Measurements from ENCODE around the gene LRRC63. TPM values are rescaled to one million over a fixed set of nuclear protein-coding genes. Genes with fewer than 3 reads are reported as not detected.
"Not testable (repeated sequence)": the region's sequence is repeated elsewhere in the genome, so short reads cannot be mapped to it uniquely, and the experiment has no call there.

Gene LRRC63, protein sequence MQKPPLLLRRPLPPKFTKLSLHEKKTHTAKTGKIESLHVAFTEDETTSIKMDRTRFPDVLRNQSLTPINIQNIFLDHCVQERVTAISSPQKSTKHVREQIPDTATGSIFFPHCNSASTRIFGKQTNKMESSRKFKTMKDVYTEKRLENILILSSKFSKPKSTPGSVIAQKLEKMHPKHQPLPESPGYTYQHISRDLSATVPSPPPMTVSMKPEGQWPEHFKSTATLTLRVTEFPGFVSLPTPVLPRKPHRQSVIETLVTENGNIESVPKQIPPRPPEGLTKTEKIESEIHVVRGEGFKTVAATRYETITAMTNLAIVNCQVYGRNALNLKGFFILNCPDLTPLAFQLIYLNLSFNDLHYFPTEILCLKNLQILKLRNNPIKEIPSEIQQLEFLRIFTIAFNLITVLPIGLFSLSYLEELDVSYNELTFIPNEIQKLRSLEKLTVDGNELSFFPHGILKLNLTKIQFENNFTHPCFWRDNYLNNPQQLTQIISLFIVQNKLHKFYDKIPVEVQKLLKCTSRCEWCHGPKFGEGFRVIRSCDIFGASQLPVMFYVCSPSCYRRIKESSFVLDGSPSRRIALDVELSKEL
- not detected in 2 replicates for total RNA-seq (2014; rRNA removed; shearing (Covaris generic))

DNA sequence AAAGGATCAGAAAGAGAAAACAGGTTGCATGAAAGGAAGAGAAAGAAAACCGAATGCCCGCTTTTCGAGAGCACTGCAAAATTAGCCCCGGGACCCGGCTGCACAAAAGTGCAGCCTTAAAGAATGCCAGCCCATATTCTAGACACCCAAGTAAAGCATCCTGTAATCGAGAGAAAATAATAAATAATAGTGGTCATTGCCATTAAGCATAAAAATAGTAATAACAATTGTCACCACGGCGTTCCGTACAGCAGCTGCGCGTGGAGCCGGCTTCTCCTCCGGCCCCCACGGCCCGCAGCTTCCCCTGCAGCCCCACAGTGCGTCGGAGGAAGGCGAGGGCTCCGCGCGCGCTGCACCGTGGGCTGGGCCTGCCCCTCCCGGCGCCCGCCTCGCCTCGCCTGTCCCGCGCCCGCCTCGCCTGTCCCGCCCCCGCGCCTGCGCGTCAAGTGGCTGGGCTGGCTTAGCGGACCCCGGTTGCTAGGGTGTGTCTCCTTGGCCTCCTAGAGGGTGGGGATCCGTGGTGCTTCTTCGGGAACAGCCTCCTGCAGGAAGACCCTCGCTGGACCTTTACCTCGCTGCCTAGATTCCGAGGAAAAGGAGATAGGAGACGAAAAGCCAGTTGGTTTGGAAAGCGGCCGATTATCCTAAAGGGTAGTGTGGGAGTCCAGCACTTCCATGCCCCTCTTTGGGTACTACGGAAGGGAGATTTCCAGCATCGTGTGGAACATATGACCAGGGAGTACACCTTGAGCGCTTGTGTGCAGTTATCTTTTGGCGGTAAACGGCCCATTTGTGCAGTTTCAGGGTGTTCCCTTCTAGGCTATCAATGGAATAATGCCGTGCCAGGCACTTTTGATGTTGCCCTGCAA, at the start of gene LRRC63:
Gene LRRC63, plus strand, starts transcription at position 446 of the 869 bp plus-strand sequence. CDS start 1,107 bp downstream, outside the sequence.
- no peak within 1 kb of the TSS for H3K27ac ChIP-seq
- DNase-seq (ENCODE audit: low read depth in 1 of 2, low spot score in 2 of 2) = peak; percentile 36 to 59
- no peaks in the 10 kb centered on the region for H3K36me3 ChIP-seq
- peaks cover 4% of the 10 kb centered on the region; the same call in 1 of the 2 replicates for H3K4me1 ChIP-seq (replicated peaks)
- no peaks in the 10 kb centered on the region; the same call in 1 of the 2 replicates for H3K27me3 ChIP-seq (replicated peaks)
- H3K9me3 ChIP-seq (replicated peaks) = no peaks in the 10 kb centered on the region
- H3K4me3 ChIP-seq = peak within 1 kb of the TSS; percentile 37

- peaks cover 34% of the 10 kb centered on the region for H3K4me1 ChIP-seq (replicated peaks)
- not testable (repeated sequence) for H3K9me3 ChIP-seq (replicated peaks); H3K27ac ChIP-seq; H3K4me3 ChIP-seq; H3K27me3 ChIP-seq (replicated peaks); DNase-seq (ENCODE audit: low read depth in 1 of 2, low spot score in 2 of 2); H3K36me3 ChIP-seq
Observed at GRCh38 chr13:46162741-46163140, 49.0 kb upstream of the LRRC63 start.

GRCh38 chr13:46164661-46165060, 47.1 kb upstream of the LRRC63 start:
- peaks cover 50% of the 10 kb centered on the region for H3K4me1 ChIP-seq (replicated peaks)
- H3K36me3 ChIP-seq = no peaks in the 10 kb centered on the region; the same call in 1 of the 2 replicates
- H3K4me3 ChIP-seq = no peak overlapping the region
- no peaks in the 10 kb centered on the region for H3K9me3 ChIP-seq (replicated peaks)
- DNase-seq (ENCODE audit: low read depth in 1 of 2, low spot score in 2 of 2) = no peak
- H3K27ac ChIP-seq = no peak overlapping the region
- no peaks in the 10 kb centered on the region for H3K27me3 ChIP-seq (replicated peaks)

GRCh38 chr13:46165485-46166223, 46.1 kb upstream of the LRRC63 start:
- Histone ChIP-seq H3K4me3 (no peak overlapping the region), H3K27ac (peak overlapping the region; percentile 46), H3K9me3 (replicated peaks) (no peaks in the 10 kb centered on the region), H3K36me3 (no peaks in the 10 kb centered on the region), H3K4me1 (replicated peaks) (peaks cover 52% of the 10 kb centered on the region), H3K27me3 (replicated peaks) (no peaks in the 10 kb centered on the region)
- DNase-seq (ENCODE audit: low read depth in 1 of 2, low spot score in 2 of 2) = peak; percentile 51 to 58

DNA sequence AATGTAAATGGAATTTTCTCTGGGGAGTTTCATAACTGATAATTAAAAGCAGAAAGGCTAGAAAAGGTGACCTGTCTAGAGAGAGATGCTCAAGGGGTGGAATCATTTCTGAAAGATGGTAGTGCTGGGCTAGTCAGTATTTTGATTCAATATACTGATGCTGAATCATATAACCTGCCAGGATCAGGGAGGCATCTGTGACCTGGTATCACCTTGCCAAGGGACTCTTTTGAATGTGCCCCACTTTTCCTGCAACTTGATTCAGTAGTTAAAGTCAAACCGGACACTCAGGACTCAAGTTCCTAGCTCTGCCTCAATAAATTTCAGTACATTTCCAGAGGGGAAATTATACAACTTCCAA, 45.5 kb upstream of the LRRC63 start:
- no peak for DNase-seq (ENCODE audit: low read depth in 1 of 2, low spot score in 2 of 2)
- no peaks in the 10 kb centered on the region for H3K27me3 ChIP-seq (replicated peaks)
- H3K9me3 ChIP-seq (replicated peaks) = no peaks in the 10 kb centered on the region
- no peak overlapping the region for H3K4me3 ChIP-seq
- H3K36me3 ChIP-seq = no peaks in the 10 kb centered on the region
- H3K27ac ChIP-seq = peak overlapping the region; percentile 46; the same call in 1 of the 2 replicates
- peaks cover 56% of the 10 kb centered on the region for H3K4me1 ChIP-seq (replicated peaks)

DNA sequence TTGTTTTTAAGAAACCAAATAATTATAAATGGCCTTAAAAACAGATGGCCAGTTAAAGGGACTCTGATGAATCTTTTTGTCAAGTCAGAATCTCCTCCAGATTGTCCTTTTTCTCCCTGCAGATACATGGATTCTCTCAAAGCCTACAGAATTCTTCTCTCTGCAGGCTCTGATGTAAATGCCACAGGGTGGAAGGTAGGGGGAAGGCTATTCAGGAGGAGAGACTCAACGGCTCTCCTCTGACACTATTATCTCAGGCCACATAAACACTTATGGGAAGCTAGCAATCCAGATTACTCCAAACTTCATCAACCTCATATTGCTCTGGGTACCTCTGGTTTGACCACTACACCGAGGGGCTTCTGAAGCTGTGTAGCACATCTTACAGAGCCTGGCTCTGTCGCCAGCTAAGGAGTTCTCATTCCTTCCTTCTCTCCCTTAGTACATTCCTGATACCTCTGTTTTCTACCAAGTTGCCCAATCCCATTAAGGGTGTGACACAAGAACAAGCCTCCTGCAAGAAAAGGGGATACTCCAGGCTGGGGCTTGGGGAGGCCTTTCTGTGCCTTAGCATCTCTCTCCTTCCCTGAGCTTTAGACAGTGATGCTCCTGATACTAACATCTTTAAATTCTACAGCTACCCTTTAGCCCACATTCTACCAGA, 44.6 kb upstream of the LRRC63 start:
- H3K4me3 ChIP-seq = no peak overlapping the region
- H3K27me3 ChIP-seq (replicated peaks) = no peaks in the 10 kb centered on the region
- DNase-seq (ENCODE audit: low read depth in 1 of 2, low spot score in 2 of 2) = no peak

GRCh38 chr13:46168341-46168740, 43.4 kb upstream of the LRRC63 start:
- no peaks in the 10 kb centered on the region for H3K27me3 ChIP-seq (replicated peaks)
- H3K27ac ChIP-seq = peak overlapping the region; percentile 13; the same call in 1 of the 2 replicates
- no peaks in the 10 kb centered on the region for H3K36me3 ChIP-seq
- no peak overlapping the region for H3K4me3 ChIP-seq
- peaks cover 73% of the 10 kb centered on the region for H3K4me1 ChIP-seq (replicated peaks)
- peak; percentile 34 to 50 for DNase-seq (ENCODE audit: low read depth in 1 of 2, low spot score in 2 of 2)
- H3K9me3 ChIP-seq (replicated peaks) = no peaks in the 10 kb centered on the region

More for the DNA sequence above, 44.6 kb upstream of the LRRC63 start:
- no peaks in the 10 kb centered on the region for H3K36me3 ChIP-seq
- peaks cover 60% of the 10 kb centered on the region for H3K4me1 ChIP-seq (replicated peaks)
- H3K27ac ChIP-seq = no peak overlapping the region
- H3K9me3 ChIP-seq (replicated peaks) = no peaks in the 10 kb centered on the region

DNA sequence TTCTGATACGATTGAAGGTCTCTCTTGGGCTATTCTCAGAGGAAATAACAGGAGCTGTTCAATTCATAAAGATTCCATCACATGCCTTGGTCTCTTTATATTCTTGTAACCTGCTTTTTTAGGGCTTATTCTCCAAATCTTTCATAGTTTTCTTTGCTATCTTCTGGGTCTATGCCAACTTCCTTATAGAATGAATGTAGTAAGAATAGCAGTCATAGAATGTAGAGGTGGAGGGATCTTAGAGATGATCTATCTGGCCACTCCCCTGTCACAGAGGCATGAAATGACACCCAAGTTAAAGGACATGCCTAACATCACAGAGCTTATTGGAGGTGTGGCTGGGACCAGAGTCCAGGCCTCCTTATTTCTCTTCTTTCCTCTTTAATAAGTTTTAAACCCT, 42.9 kb upstream of the LRRC63 start:
- Histone ChIP-seq H3K4me3 (no peak overlapping the region), H3K36me3 (no peaks in the 10 kb centered on the region; the same call in 1 of the 2 replicates), H3K27me3 (replicated peaks) (no peaks in the 10 kb centered on the region), H3K4me1 (replicated peaks) (peaks cover 77% of the 10 kb centered on the region), H3K27ac (peak overlapping the region; percentile 13; the same call in 1 of the 2 replicates), H3K9me3 (replicated peaks) (no peaks in the 10 kb centered on the region)
- no peak for DNase-seq (ENCODE audit: low read depth in 1 of 2, low spot score in 2 of 2)

DNA sequence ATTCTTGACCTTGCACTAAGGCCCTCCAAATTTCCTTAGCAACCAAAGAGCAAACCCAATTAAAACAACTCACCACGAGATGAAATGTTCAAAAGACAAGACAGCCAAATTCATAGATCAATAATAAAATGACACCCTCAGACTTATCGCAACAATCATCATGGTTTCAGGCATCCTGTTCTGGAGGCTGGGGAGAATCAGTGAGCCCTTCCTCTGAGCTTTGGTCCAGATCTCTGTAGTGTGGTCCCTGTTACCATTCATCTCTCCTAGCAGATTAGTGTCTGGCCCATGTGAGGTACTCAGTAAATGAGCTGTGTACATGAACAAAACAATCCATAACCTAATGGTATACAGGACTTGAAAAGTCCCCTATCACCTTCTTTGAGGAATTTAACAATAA, 42.0 kb upstream of the LRRC63 start:
- Histone ChIP-seq H3K4me3 (no peak overlapping the region), H3K4me1 (replicated peaks) (peaks cover 76% of the 10 kb centered on the region), H3K27me3 (replicated peaks) (no peaks in the 10 kb centered on the region), H3K27ac (no peak overlapping the region), H3K9me3 (replicated peaks) (no peaks in the 10 kb centered on the region), H3K36me3 (no peaks in the 10 kb centered on the region; the same call in 1 of the 2 replicates)
- no peak for DNase-seq (ENCODE audit: low read depth in 1 of 2, low spot score in 2 of 2)

- Histone ChIP-seq H3K4me1 (replicated peaks) (peaks cover 71% of the 10 kb centered on the region), H3K27me3 (replicated peaks) (no peaks in the 10 kb centered on the region), H3K9me3 (replicated peaks) (no peaks in the 10 kb centered on the region), H3K36me3 (no peaks in the 10 kb centered on the region; the same call in 1 of the 2 replicates), H3K27ac (no peak overlapping the region), H3K4me3 (no peak overlapping the region)
- no peak for DNase-seq (ENCODE audit: low read depth in 1 of 2, low spot score in 2 of 2)
Observed at GRCh38 chr13:46170268-46170667, 41.5 kb upstream of the LRRC63 start.

DNA sequence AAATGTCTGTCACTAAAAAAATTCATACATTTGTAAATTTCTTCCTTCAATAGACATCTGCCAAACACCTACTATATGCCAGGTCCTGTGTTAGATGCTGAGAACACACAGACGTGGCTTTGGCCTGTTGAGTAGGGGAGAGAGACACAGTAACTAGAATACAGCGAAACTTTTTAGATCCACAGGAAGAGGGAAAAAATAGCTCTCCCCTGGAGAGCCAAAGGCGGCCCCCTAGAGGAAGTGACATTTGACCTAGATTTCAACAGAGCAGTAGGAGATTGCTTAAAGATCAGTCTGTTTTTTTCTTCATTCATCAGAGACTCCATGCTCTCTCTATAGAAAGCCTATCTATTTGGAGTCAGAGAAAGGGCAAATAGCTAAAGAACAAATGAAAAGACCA, 41.0 kb upstream of the LRRC63 start:
- no peaks in the 10 kb centered on the region; the same call in 1 of the 2 replicates for H3K36me3 ChIP-seq
- no peaks in the 10 kb centered on the region for H3K9me3 ChIP-seq (replicated peaks)
- peaks cover 66% of the 10 kb centered on the region for H3K4me1 ChIP-seq (replicated peaks)
- no peak for DNase-seq (ENCODE audit: low read depth in 1 of 2, low spot score in 2 of 2)
- H3K4me3 ChIP-seq = no peak overlapping the region
- H3K27ac ChIP-seq = no peak overlapping the region
- H3K27me3 ChIP-seq (replicated peaks) = no peaks in the 10 kb centered on the region

GRCh38 chr13:46171217-46171616, 40.5 kb upstream of the LRRC63 start:
- DNase-seq (ENCODE audit: low read depth in 1 of 2, low spot score in 2 of 2) = no peak
- no peaks in the 10 kb centered on the region for H3K27me3 ChIP-seq (replicated peaks)
- no peaks in the 10 kb centered on the region; the same call in 1 of the 2 replicates for H3K36me3 ChIP-seq
- H3K4me3 ChIP-seq = no peak overlapping the region
- no peaks in the 10 kb centered on the region for H3K9me3 ChIP-seq (replicated peaks)
- H3K4me1 ChIP-seq (replicated peaks) = peaks cover 61% of the 10 kb centered on the region
- no peak overlapping the region for H3K27ac ChIP-seq
